K562 (cell line): ENCODE data around the gene SPDYE16. TPM values are rescaled to one million over a fixed set of nuclear protein-coding genes. Genes with fewer than 3 reads are reported as not detected.
"Not testable (repeated sequence)": the region's sequence is repeated elsewhere in the genome, so short reads cannot be mapped to it uniquely, and the experiment has no call there.

Experiments
- ATAC-seq: fragments of 200-7000 bp; cut with Tn5 transposase; 3 replicates; pipeline ENCODE4 v1.9.1; 2020; ENCODE audit warnings: moderate library complexity
- BruUV-seq: library from RNA; stranded (reverse); fragments of 400-500 nt; replicated peaks from 2 replicates; lab custom pipeline; 2021; lab: Mats Ljungman, UMichigan
- CTCF ChIA-PET: fragments of 300-600 bp; formaldehyde crosslinking; extraction: SDS; loops from one replicate; lab custom pipeline; 2021; ENCODE audit warnings: low intra/inter-chr PET ratio; lab: Yijun Ruan, JAX
- POLR2A ChIA-PET: fragments of 300-600, 350-650 bp; sonication (Branson Sonifier 250); formaldehyde crosslinking; extraction: SDS; loops from one replicate; lab custom pipeline; 2021; ENCODE audit warnings: antibody characterized with exemption, inconsistent platforms; lab: Yijun Ruan, JAX
- DNase-seq, 4 experiments: peaks; one replicate each; pipeline versions ENCODE4 v3.0.0 to v3.0.0-alpha.2; 2011 to 2018; ENCODE audit warnings: low spot score in 3 of 4, mixed read lengths in 3 of 4; ENCODE audit errors: extremely low read depth in 1 of 4
- FAIRE-seq: peaks from 2 replicates; lab custom pipeline; 2011; peaks lifted over from hg19 to GRCh38; lab: Jason Lieb, UNC
- H2AFZ ChIP-seq: 2 replicates; pipeline ENCODE4 v1.6.0; 2011; ENCODE audit warnings: low read depth, low read length, control low read depth, inconsistent platforms
- H3K27ac ChIP-seq: fragments of 200-600 bp; 3 replicates; pipeline ENCODE4 v1.8.0; 2011; ENCODE audit warnings: low read depth, mild to moderate bottlenecking, control low read depth, inconsistent platforms, low read length, moderate library complexity, mixed read lengths; ENCODE audit errors: extremely low read depth
- H3K27me3 ChIP-seq, 2 experiments: fragments of 300-600 bp in 1 of 2; 2 replicates in 1 of 2; 3 replicates in 1 of 2; pipeline versions ENCODE4 v1.6.0 to v1.8.0; 2011; ENCODE audit warnings: inconsistent platforms in 2 of 2, low read length in 2 of 2, mild to moderate bottlenecking in 1 of 2, mixed read lengths in 1 of 2, moderate library complexity in 1 of 2; ENCODE audit not compliant: control insufficient read depth in 2 of 2, insufficient read depth in 2 of 2
- H3K36me3 ChIP-seq: fragments of 300-600 bp; 3 replicates; pipeline ENCODE4 v1.8.0; 2011; ENCODE audit warnings: mild to moderate bottlenecking, low read length, inconsistent platforms; ENCODE audit not compliant: control insufficient read depth, insufficient read depth
- H3K4me1 ChIP-seq, 2 experiments: fragments of 200-600 bp in 1 of 2; replicated peaks in 1 of 2; 2 replicates in 1 of 2; 3 replicates in 1 of 2; pipeline versions ENCODE4 v1.5.1 to v1.8.0; 2011; ENCODE audit warnings: inconsistent platforms in 2 of 2, low read length in 2 of 2, mild to moderate bottlenecking in 1 of 2, mixed read lengths in 1 of 2, moderate library complexity in 1 of 2; ENCODE audit not compliant: control insufficient read depth in 2 of 2, insufficient read depth in 2 of 2
- H3K4me2 ChIP-seq: 2 replicates; pipeline ENCODE4 v1.6.1; 2011; ENCODE audit warnings: low read length, control low read depth, inconsistent platforms, mixed read lengths; ENCODE audit not compliant: insufficient read depth
- H3K4me3 ChIP-seq: fragments of 200-600 bp; sonication (generic), shearing (Covaris generic); 2 replicates; pipeline ENCODE4 v1.5.1; 2016; ENCODE audit warnings: control low read depth, inconsistent platforms
- H3K79me2 ChIP-seq: fragments of 200-600 bp; 3 replicates; pipeline ENCODE4 v1.8.0; 2011; ENCODE audit warnings: low read length, inconsistent platforms; ENCODE audit not compliant: control insufficient read depth, insufficient read depth
- H3K9ac ChIP-seq, 2 experiments: 2 replicates each; pipeline versions ENCODE4 v1.6.0 to v1.6.1; 2011; ENCODE audit warnings: low read depth in 2 of 2, low read length in 2 of 2, control low read depth in 1 of 2, inconsistent platforms in 1 of 2, mild to moderate bottlenecking in 1 of 2, mixed read lengths in 1 of 2; ENCODE audit not compliant: insufficient read depth in 1 of 2
- H3K9me1 ChIP-seq: one replicate; pipeline ENCODE4 v1.6.0; 2011; ENCODE audit warnings: inconsistent platforms, mild to moderate bottlenecking, low read length, moderate library complexity; ENCODE audit not compliant: control insufficient read depth, insufficient read depth
- H3K9me3 ChIP-seq: replicated peaks from 2 replicates; pipeline ENCODE4 v1.5.1; 2011; ENCODE audit warnings: low read depth, low read length, inconsistent platforms; ENCODE audit not compliant: control insufficient read depth, insufficient read depth
- H4K20me1 ChIP-seq: replicated peaks from 2 replicates; pipeline ENCODE4 v1.6.1; 2011; ENCODE audit warnings: low read length, inconsistent platforms, mixed read lengths; ENCODE audit not compliant: control insufficient read depth, insufficient read depth
- WGBS: fragments of 100-300 bp; shearing (Covaris generic); methylation state at CpG from one replicate; pipeline ENCODE4 v1.1.6; 2016; ENCODE audit warnings: low coverage, mixed read lengths; ENCODE audit not compliant: insufficient coverage; ENCODE audit errors: missing lambda C conversion rate; 5-methylcytosine and 5-hydroxymethylcytosine counted together
- in situ Hi-C: fragments of 300-500 bp; cut with MboI; formaldehyde crosslinking; loops from 4 replicates; pipeline ENCODE4 v1.15.0; 2018; ENCODE audit warnings: inconsistent platforms, mixed read lengths
- intact Hi-C: fragments of 100-400 bp; cut with micrococcal nuclease; formaldehyde crosslinking; loops from 2 replicates; pipeline ENCODE4 v1.14.2; 2022
- polyA plus RNA-seq, 8 experiments: library from polyadenylated mRNA; depleted of rRNA in 4 of 8; stranded (reverse) in 5 of 8; unstranded in 3 of 8; fragments of >200 nt; fragmentation: Nextera tagmentation in 2 of 8; fragmentation: Illumina TruSeq in 1 of 8; extraction: Ambion mirVana in 2 of 8; extraction: Trizol in 1 of 8; gene quantifications; 2 replicates each; pipeline versions ENCODE4 v1.2.1 to v1.2.3, GENCODE V29; 2011 to 2014; ENCODE audit warnings: inconsistent platforms in 1 of 8, missing spikeins in 1 of 8
- total RNA-seq, 7 experiments: library from RNA; depleted of rRNA in 6 of 7; stranded (reverse); fragments of >200 nt in 6 of 7; fragmentation: Illumina TruSeq in 2 of 7; extraction: Trizol in 2 of 7; gene quantifications; 2 replicates each; pipeline versions ENCODE4 v1.2.1 to v1.2.3, GENCODE V29; 2011 to 2021; ENCODE audit warnings: low replicate concordance in 1 of 7

Gene SPDYE16
- total and polyA plus RNA-seq, 9 of the 15 experiments (the other 6 are each of a cell fraction or from before 2014, with no cell fraction given): 0.04 to 0.13 (median 0.06) TPM; not detected in 4

DNA sequence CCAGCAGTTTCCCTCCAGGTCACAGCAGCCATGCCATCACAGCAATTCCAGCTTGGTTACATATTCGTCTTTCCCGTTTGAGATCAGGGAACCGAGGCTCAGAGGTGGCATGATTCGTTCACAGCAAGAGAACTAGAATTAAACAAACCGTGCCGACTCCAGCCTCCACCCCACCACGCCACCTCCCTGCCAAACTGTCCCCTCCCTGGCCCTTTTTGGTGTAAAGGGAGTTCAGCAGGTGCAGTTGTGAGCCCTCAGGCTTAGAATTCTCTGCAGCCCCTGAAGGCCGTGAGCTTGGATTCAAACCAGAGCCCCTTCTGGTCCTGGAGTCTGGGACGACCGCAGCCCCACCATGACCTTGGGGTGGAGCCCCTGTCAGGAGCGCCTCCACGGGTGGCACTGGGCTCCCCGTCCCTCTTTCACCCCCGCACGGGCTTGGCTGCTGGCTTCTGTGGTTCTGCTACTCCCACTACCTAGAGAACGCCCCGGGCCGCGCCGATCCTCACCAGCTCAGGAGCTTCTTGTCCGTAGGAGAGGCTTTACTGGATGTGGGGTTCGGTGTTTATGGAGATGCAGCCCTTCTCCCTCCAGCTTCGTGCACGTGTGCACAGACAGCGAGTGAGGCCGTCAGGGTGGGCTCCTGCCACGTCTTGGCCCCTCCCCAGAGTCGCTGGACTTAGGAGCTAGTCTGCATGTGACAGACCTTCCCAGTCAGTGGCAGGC is 43.7 kb downstream of the SPDYE16 start:
- H3K4me3 ChIP-seq, FAIRE-seq, H2AFZ ChIP-seq, H3K4me2 ChIP-seq, H3K27me3 ChIP-seq, BruUV-seq, intact Hi-C loops, H3K36me3 ChIP-seq, H3K79me2 ChIP-seq, DNase-seq, H3K9me3 ChIP-seq, H3K9ac ChIP-seq, in situ Hi-C loops, CTCF ChIA-PET, H3K27ac ChIP-seq, H4K20me1 ChIP-seq, H3K9me1 ChIP-seq, H3K4me1 ChIP-seq, POLR2A ChIA-PET: not testable (repeated sequence)
- 86% methylated on average over 12 of the region's 28 CpGs for WGBS
- peak; percentile 18 for ATAC-seq

GRCh38 chr7:76498583-76499200 is 44.4 kb downstream of the SPDYE16 start:
- H3K4me1 ChIP-seq, CTCF ChIA-PET, H3K27me3 ChIP-seq, H3K4me3 ChIP-seq, H2AFZ ChIP-seq, intact Hi-C loops, in situ Hi-C loops, H3K9me3 ChIP-seq, H3K36me3 ChIP-seq, H3K9ac ChIP-seq, POLR2A ChIA-PET, ATAC-seq, BruUV-seq, H3K27ac ChIP-seq, H3K9me1 ChIP-seq, H4K20me1 ChIP-seq, H3K79me2 ChIP-seq, DNase-seq, H3K4me2 ChIP-seq: not testable (repeated sequence)
- FAIRE-seq: peak; percentile 88
- no CpG with 5 or more reads among the region's 10 CpGs for WGBS

DNA sequence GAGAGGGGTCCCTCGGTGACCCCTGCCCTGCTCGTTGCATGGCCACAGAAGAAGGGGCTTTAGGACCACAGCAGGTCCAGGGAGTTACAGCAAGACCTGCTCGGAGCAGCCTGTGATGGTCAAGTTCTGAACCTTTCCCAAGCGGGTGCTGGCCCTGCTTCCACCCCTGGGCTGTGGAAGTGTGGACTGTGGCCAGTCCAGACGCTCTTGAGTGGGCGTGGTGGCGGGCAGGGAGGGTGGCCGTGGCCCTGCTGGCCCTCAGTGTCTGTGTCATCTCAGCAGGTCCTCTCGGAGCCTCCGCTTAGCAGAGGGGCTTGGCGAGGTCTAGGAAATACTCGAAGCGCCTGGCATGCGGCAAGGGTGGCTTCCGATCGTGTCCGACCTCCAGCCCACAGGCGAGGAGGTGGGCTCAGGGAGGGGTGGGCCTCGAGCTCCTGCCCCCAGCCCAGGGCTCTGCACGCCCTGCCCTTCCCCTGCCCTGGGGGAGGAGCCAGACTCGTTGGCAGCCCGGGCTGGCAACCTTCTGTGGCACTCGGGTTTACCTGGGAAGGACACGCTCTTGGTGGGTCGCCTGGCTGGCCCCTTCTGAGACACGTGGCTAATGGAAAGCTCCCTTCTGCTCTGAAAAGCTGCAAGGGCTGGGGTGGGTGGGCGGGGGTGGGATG is 45.0 kb downstream of the SPDYE16 start:
- WGBS: 93% methylated on average over 11 of the region's 27 CpGs
- H3K27me3 ChIP-seq, H3K4me1 ChIP-seq, H3K9me3 ChIP-seq, FAIRE-seq, in situ Hi-C loops, H3K27ac ChIP-seq, POLR2A ChIA-PET, BruUV-seq, CTCF ChIA-PET, H3K36me3 ChIP-seq, H3K9ac ChIP-seq, H2AFZ ChIP-seq, H3K4me2 ChIP-seq, DNase-seq, H3K9me1 ChIP-seq, H3K79me2 ChIP-seq, ATAC-seq, H4K20me1 ChIP-seq, intact Hi-C loops, H3K4me3 ChIP-seq: not testable (repeated sequence)
